Activated T-helper 17 cell treated with anti-CD3 and anti-CD28 coated beads, Interleukin-2, amount 50 U/mL, for 72 hours (primary cell): Measurements from ENCODE around the gene CLHC1. TPM values are rescaled to one million over a fixed set of nuclear protein-coding genes. Genes with fewer than 3 reads are reported as not detected.
"Not testable (repeated sequence)": the region's sequence is repeated elsewhere in the genome, so short reads cannot be mapped to it uniquely, and the experiment has no call there.

Source experiments
- ATAC-seq: fragments of 150-1000 bp; cut with Tn5 transposase; replicated peaks from 2 replicates; pipeline ENCODE4 v1.10.0; 2021; ENCODE audit warnings: mild to moderate bottlenecking, moderate library complexity
- H3K27ac Mint-ChIP-seq: one replicate; pipeline ENCODE4 v1.8.0; 2022; ENCODE audit warnings: mixed read lengths
- H3K27me3 Mint-ChIP-seq: one replicate; pipeline ENCODE4 v1.8.0; 2022; ENCODE audit warnings: mixed read lengths
- H3K36me3 Mint-ChIP-seq: one replicate; pipeline ENCODE4 v1.8.0; 2022; ENCODE audit warnings: low read depth, mild to moderate bottlenecking, mixed read lengths
- H3K4me1 Mint-ChIP-seq: one replicate; pipeline ENCODE4 v1.8.0; 2022; ENCODE audit warnings: mixed read lengths
- H3K4me3 Mint-ChIP-seq: one replicate; pipeline ENCODE4 v1.8.0; 2022; ENCODE audit warnings: mild to moderate bottlenecking, mixed read lengths
- H3K9me3 Mint-ChIP-seq: one replicate; pipeline ENCODE4 v1.8.0; 2022; ENCODE audit warnings: mixed read lengths
- total RNA-seq, 2 donors: library from RNA; stranded (reverse); gene quantifications; one replicate each; pipeline ENCODE4 v1.2.3, GENCODE V29; 2022

The CLHC1 gene
- total RNA-seq, 2 donors from 2014 or later = 7.0 to 11.5 TPM

GRCh38 chr2:55241582-55241981 lies 9.5 kb upstream of the CLHC1 start:
- peaks cover 88% of the 10 kb centered on the region for H3K36me3 Mint-ChIP-seq
- not testable (repeated sequence) for H3K4me3 Mint-ChIP-seq, H3K27ac Mint-ChIP-seq, ATAC-seq, H3K27me3 Mint-ChIP-seq, H3K9me3 Mint-ChIP-seq, H3K4me1 Mint-ChIP-seq

DNA sequence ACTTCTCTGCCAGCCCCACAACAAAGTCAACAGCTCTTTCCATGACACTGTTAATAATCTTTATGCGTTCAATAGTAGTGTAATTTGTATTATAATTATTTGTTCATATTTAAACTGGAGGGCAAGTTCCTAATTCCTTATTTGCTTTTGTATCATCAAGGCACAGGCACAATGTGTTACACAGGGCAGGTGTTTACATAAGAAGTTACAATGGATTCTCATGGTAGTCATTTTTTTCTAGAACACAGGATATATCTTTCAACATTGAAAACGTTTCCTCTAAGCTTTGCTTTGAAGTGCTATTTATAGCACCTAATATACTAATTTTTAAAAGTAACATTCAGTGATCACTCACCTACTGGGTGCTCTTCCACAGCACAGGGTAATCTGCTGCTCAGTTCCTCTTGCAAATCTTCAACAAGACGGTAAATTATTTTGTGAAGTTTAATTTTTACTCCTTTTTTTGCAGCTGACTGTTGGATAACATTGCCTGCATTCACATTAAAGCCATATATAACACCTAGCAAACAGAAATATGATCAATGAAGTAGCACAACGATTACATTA lies 7.6 kb upstream of the CLHC1 start:
- no peaks in the 10 kb centered on the region for H3K9me3 Mint-ChIP-seq
- peaks cover 88% of the 10 kb centered on the region for H3K36me3 Mint-ChIP-seq
- H3K27ac Mint-ChIP-seq = no peak overlapping the region
- no peak overlapping the region for H3K4me3 Mint-ChIP-seq
- no peaks in the 10 kb centered on the region for H3K4me1 Mint-ChIP-seq
- no peaks in the 10 kb centered on the region for H3K27me3 Mint-ChIP-seq
- ATAC-seq = no peak

- Mint-ChIP-seq H3K4me1 (peaks cover 16% of the 10 kb centered on the region), H3K9me3 (no peaks in the 10 kb centered on the region), H3K4me3 (no peak overlapping the region), H3K27me3 (no peaks in the 10 kb centered on the region), H3K36me3 (peaks cover 90% of the 10 kb centered on the region), H3K27ac (no peak overlapping the region)
- no peak for ATAC-seq
These were observed 5.0 kb upstream of the CLHC1 start for GRCh38 chr2:55236992-55237543.

DNA sequence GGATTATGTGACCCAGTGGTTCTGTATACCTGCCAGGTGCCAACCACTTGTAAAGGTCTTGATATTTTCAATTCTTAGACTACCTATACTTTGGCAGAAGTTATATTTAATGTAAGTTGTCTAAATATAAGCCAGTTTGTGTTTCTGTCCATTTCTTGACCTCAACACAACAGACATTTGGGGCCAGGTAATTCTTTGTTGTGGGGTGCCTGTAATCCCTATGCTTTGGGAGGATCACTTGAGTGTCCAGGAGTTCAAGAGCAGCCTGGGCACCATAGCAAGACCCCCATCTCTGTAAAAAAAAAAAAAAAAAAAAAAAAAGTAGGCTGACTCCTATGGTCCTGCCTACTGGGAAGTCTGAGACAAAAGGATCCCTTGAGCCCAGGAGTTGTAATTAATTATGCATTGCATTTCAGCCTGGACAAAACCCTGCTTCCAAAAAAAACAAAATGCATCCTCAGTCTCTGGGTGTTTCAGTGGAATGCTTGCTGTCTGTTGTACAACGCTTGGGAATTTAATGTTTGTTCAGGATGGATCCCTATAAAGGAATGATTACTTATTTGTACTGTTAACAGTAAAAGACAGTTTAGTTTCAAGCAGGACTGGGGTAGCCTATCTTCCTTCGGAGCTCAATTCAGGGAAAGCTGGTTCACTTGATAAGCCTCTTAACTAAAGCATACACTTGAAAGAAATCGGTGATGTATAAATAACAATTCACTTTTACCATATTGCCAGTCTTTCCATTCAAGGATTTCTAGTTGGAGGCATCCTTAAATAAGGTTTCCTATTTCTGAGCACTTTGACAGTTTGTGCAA lies 3.8 kb upstream of the CLHC1 start:
- Mint-ChIP-seq H3K4me3 (peak overlapping the region; percentile 96), H3K27ac (peak overlapping the region; percentile 61), H3K9me3 (no peaks in the 10 kb centered on the region), H3K36me3 (peaks cover 84% of the 10 kb centered on the region), H3K4me1 (peaks cover 20% of the 10 kb centered on the region), H3K27me3 (no peaks in the 10 kb centered on the region)
- ATAC-seq = no peak

- no peak for ATAC-seq
- Mint-ChIP-seq H3K27me3 (no peaks in the 10 kb centered on the region), H3K9me3 (no peaks in the 10 kb centered on the region), H3K27ac (peak overlapping the region; percentile 96), H3K4me1 (peaks cover 35% of the 10 kb centered on the region), H3K4me3 (peak overlapping the region; percentile 96), H3K36me3 (peaks cover 68% of the 10 kb centered on the region)
These were observed 1.5 kb upstream of the CLHC1 start for GRCh38 chr2:55233658-55233940.

DNA sequence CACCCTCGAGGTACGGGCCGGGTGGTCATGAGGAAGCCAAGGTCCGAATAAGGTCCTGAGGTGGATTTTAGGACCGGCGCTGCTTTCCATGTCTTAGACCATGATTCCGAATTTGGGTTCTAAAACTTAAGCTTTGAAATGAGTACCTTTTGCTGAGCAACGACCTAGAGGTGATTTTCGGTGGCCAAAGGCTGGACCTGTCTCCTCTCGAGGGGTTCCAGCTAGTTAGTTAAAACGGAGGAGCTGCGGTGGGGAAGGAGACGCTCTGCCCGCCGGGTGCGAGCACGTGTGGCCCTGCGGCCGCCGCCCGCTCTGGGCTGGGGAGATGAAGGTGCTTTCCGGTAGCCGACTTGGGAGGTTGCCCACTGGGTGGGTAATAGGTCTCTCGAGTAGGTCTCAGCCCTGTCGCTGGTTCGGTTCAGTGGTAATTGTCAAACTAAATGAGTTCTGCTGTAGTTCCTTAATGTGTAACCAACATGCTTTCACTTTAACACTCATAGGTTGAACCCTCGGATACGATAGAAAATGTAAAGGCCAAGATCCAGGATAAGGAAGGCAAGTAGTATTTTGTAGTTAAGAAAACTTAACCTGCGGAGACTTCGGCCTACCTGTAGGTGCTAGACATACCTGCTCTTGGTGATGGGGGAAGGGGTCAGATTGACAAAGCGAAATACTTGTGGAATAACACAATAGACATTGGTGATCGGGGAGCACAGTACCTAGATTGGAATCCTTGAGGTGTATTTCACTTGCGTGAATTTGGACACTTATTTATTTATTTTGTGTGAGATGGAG lies 967 bp upstream of the CLHC1 start:
- no peaks in the 10 kb centered on the region for H3K9me3 Mint-ChIP-seq
- H3K4me3 Mint-ChIP-seq = peak overlapping the region; percentile 96
- peak; percentile 37 for ATAC-seq
- H3K27ac Mint-ChIP-seq = peak overlapping the region; percentile 96
- peaks cover 39% of the 10 kb centered on the region for H3K4me1 Mint-ChIP-seq
- peaks cover 63% of the 10 kb centered on the region for H3K36me3 Mint-ChIP-seq
- H3K27me3 Mint-ChIP-seq = no peaks in the 10 kb centered on the region

GRCh38 chr2:55231546-55232083 lies 478 bp downstream of the CLHC1 start:
- Mint-ChIP-seq H3K27me3 (no peaks in the 10 kb centered on the region), H3K36me3 (peaks cover 48% of the 10 kb centered on the region), H3K4me1 (peaks cover 45% of the 10 kb centered on the region), H3K27ac (peak overlapping the region; percentile 96), H3K4me3 (peak overlapping the region; percentile 96), H3K9me3 (no peaks in the 10 kb centered on the region)
- peak; percentile 35 for ATAC-seq

DNA sequence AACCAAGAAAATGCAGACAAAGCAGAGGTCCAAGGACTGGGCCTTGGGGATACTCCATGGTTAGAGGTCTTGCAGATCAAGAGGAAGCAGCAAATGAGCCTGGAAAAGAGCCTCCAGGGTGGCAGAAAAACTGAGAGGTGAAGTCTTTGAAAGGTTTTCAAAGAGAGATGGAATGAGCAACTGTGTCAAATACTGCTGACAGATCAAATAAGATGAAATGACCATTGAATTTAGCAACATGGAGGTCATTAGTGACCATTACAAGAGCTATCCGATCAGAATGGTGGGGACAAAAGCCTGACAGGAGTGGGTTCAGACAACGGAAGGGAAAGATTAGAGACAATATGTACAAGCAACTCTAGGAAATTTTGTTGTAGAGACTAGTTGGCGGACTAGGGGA lies 1.5 kb downstream of the CLHC1 start:
- H3K36me3 Mint-ChIP-seq = peaks cover 38% of the 10 kb centered on the region
- H3K9me3 Mint-ChIP-seq = no peaks in the 10 kb centered on the region
- H3K4me3 Mint-ChIP-seq = peak overlapping the region; percentile 96
- no peaks in the 10 kb centered on the region for H3K27me3 Mint-ChIP-seq
- ATAC-seq = no peak
- peak overlapping the region; percentile 96 for H3K27ac Mint-ChIP-seq
- H3K4me1 Mint-ChIP-seq = peaks cover 45% of the 10 kb centered on the region

- Mint-ChIP-seq H3K9me3 (no peaks in the 10 kb centered on the region), H3K27ac (peak overlapping the region; percentile 12)
- ATAC-seq = no peak
These were observed 2.9 kb downstream of the CLHC1 start for GRCh38 chr2:55229221-55229620.

DNA sequence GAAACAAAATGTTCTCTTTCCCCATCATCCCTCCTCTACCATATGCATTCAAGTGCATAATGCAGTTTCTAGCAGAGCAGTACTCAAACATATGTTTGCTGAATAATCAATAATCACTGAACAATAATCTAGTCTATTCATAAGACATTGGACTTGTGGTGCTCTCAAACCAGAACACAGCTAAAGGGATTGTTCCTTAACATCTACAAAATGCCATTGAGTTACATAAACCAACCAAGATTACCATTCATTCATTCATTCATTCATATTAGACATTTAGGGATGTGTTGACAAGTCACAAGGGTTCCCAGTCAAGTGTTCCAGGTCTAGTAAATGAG lies 3.9 kb downstream of the CLHC1 start:
- no peak for ATAC-seq
- H3K9me3 Mint-ChIP-seq = no peaks in the 10 kb centered on the region
- H3K27me3 Mint-ChIP-seq = no peaks in the 10 kb centered on the region
- H3K27ac Mint-ChIP-seq = peak overlapping the region; percentile 51
- H3K4me3 Mint-ChIP-seq = peak overlapping the region; percentile 51
- peaks cover 30% of the 10 kb centered on the region for H3K4me1 Mint-ChIP-seq
- H3K36me3 Mint-ChIP-seq = peaks cover 14% of the 10 kb centered on the region

More at GRCh38 chr2:55229221-55229620, 2.9 kb downstream of the CLHC1 start:
- Mint-ChIP-seq H3K4me1 (peaks cover 40% of the 10 kb centered on the region), H3K4me3 (no peak overlapping the region), H3K36me3 (peaks cover 24% of the 10 kb centered on the region), H3K27me3 (no peaks in the 10 kb centered on the region)

GRCh38 chr2:55227437-55228225 lies 4.5 kb downstream of the CLHC1 start:
- not testable (repeated sequence) for H3K9me3 Mint-ChIP-seq, H3K36me3 Mint-ChIP-seq, ATAC-seq, H3K27me3 Mint-ChIP-seq
- peak overlapping the region; percentile 51 for H3K4me3 Mint-ChIP-seq
- peak overlapping the region; percentile 51 for H3K27ac Mint-ChIP-seq
- peaks cover 29% of the 10 kb centered on the region for H3K4me1 Mint-ChIP-seq

GRCh38 chr2:55225481-55226020 lies 6.5 kb downstream of the CLHC1 start:
- peaks cover 34% of the 10 kb centered on the region for H3K4me1 Mint-ChIP-seq
- no peaks in the 10 kb centered on the region for H3K27me3 Mint-ChIP-seq
- H3K36me3 Mint-ChIP-seq = no peaks in the 10 kb centered on the region
- H3K27ac Mint-ChIP-seq = no peak overlapping the region
- no peaks in the 10 kb centered on the region for H3K9me3 Mint-ChIP-seq
- no peak overlapping the region for H3K4me3 Mint-ChIP-seq
- no peak for ATAC-seq

GRCh38 chr2:55224761-55225261 lies 7.3 kb downstream of the CLHC1 start:
- ATAC-seq = no peak
- Mint-ChIP-seq H3K4me1 (peaks cover 30% of the 10 kb centered on the region), H3K36me3 (no peaks in the 10 kb centered on the region), H3K4me3 (no peak overlapping the region), H3K9me3 (no peaks in the 10 kb centered on the region), H3K27ac (no peak overlapping the region), H3K27me3 (no peaks in the 10 kb centered on the region)
